Osteocyte (in vitro differentiated cells): Measurements from ENCODE around the gene ECM2. TPM values are rescaled to one million over a fixed set of nuclear protein-coding genes. Genes with fewer than 3 reads are reported as not detected.

Experiments
- DNase-seq: peaks from one replicate; pipeline ENCODE4 v3.0.0; 2021; ENCODE audit warnings: mixed read lengths; ENCODE audit not compliant: unreplicated experiment; ENCODE audit errors: extremely low spot score
- H3K27ac Mint-ChIP-seq: one replicate; pipeline ENCODE4 v1.8.0; 2021; ENCODE audit warnings: mild to moderate bottlenecking, mixed read lengths; ENCODE audit not compliant: unreplicated experiment
- H3K27me3 Mint-ChIP-seq: one replicate; pipeline ENCODE4 v1.8.0; 2021; ENCODE audit warnings: mixed read lengths; ENCODE audit not compliant: unreplicated experiment
- H3K36me3 Mint-ChIP-seq: one replicate; pipeline ENCODE4 v1.8.0; 2021; ENCODE audit warnings: mixed read lengths; ENCODE audit not compliant: unreplicated experiment
- H3K4me1 Mint-ChIP-seq: one replicate; pipeline ENCODE4 v1.8.0; 2021; ENCODE audit warnings: mixed read lengths; ENCODE audit not compliant: unreplicated experiment
- H3K4me3 Mint-ChIP-seq: one replicate; pipeline ENCODE4 v1.8.0; 2021; ENCODE audit warnings: mild to moderate bottlenecking, moderate library complexity, mixed read lengths; ENCODE audit not compliant: unreplicated experiment
- H3K9me3 Mint-ChIP-seq: one replicate; pipeline ENCODE4 v1.8.0; 2021; ENCODE audit warnings: mixed read lengths; ENCODE audit not compliant: unreplicated experiment
- CTCF ChIP-seq: fragments of 200-600 bp; sonication (generic); IDR thresholded peaks from 2 replicates; pipeline ENCODE4 v1.5.0; 2021; ENCODE audit warnings: antibody characterized with exemption, mild to moderate bottlenecking, moderate library complexity
- total RNA-seq: library from RNA; stranded (reverse); gene quantifications from 2 replicates; pipeline ENCODE4 v1.2.1, GENCODE V29; 2021

ECM2 gene
- total RNA-seq, 1 donor from 2014 or later = 53.3 TPM

GRCh38 chr9:92527832-92528521, 7.8 kb downstream of the ECM2 start:
- TF ChIP-seq CTCF = no peak
- no peaks in the 10 kb centered on the region for H3K27me3 Mint-ChIP-seq

GRCh38 chr9:92527291-92527828, 8.4 kb downstream of the ECM2 start:
- Mint-ChIP-seq H3K4me3 (no peak overlapping the region), H3K36me3 (peaks cover 19% of the 10 kb centered on the region), H3K27ac (no peak overlapping the region), H3K27me3 (no peaks in the 10 kb centered on the region), H3K4me1 (peaks cover 10% of the 10 kb centered on the region), H3K9me3 (peaks cover 11% of the 10 kb centered on the region)
- no peak for DNase-seq
- TF ChIP-seq CTCF = no peak

More at GRCh38 chr9:92527832-92528521, 7.8 kb downstream of the ECM2 start:
- H3K4me3 Mint-ChIP-seq = no peak overlapping the region
- peak overlapping the region; percentile 59 for H3K27ac Mint-ChIP-seq
- H3K36me3 Mint-ChIP-seq = peaks cover 17% of the 10 kb centered on the region
- peaks cover 10% of the 10 kb centered on the region for H3K4me1 Mint-ChIP-seq
- H3K9me3 Mint-ChIP-seq = peaks cover 13% of the 10 kb centered on the region
- DNase-seq = no peak

- H3K9me3 Mint-ChIP-seq = peaks cover 4% of the 10 kb centered on the region
- H3K4me1 Mint-ChIP-seq = peaks cover 10% of the 10 kb centered on the region
- peaks cover 17% of the 10 kb centered on the region for H3K36me3 Mint-ChIP-seq
- DNase-seq = no peak
- H3K27me3 Mint-ChIP-seq = no peaks in the 10 kb centered on the region
- no peak overlapping the region for H3K27ac Mint-ChIP-seq
- H3K4me3 Mint-ChIP-seq = no peak overlapping the region
- no peak for TF ChIP-seq CTCF
These were observed 10.5 kb downstream of the ECM2 start for GRCh38 chr9:92525306-92525705.

- peaks cover 17% of the 10 kb centered on the region for H3K36me3 Mint-ChIP-seq
- peaks cover 2% of the 10 kb centered on the region for H3K9me3 Mint-ChIP-seq
- no peak overlapping the region for H3K4me3 Mint-ChIP-seq
- TF ChIP-seq CTCF = no peak
- H3K27ac Mint-ChIP-seq = no peak overlapping the region
- H3K27me3 Mint-ChIP-seq = no peaks in the 10 kb centered on the region
- no peak for DNase-seq
- peaks cover 10% of the 10 kb centered on the region for H3K4me1 Mint-ChIP-seq
These were observed 10.9 kb downstream of the ECM2 start for GRCh38 chr9:92524881-92525280.
